Activated CD4-positive, alpha-beta T cell treated with anti-CD3 and anti-CD28 coated beads, Interleukin-2, Interleukin-4, amounts not matched to agents 100 ng/mL and 50 ng/mL, durations not matched to agents 16 hours and 8 hours (primary cell): Measurements from ENCODE around the gene MAGEA8.
"Not testable (repeated sequence)": the region's sequence is repeated elsewhere in the genome, so short reads cannot be mapped to it uniquely, and the experiment has no call there.

ENCODE experiments used
- DNase-seq: peaks from one replicate; pipeline ENCODE4 v3.0.0-alpha.2; 2020; ENCODE audit warnings: low spot score

The MAGEA8 gene

GRCh38 chrX:149881081-149881711 lies at the start of gene MAGEA8:
Gene MAGEA8 (plus strand): TSS chrX:149881183. CDS start chrX:149884273, 3,090 bp downstream.
- no peak for DNase-seq

GRCh38 chrX:149831473-149831872 lies 49.5 kb upstream of the MAGEA8 start:
- no peak for DNase-seq

GRCh38 chrX:149836728-149837127 lies 44.3 kb upstream of the MAGEA8 start:
- DNase-seq, result not testable (repeated sequence)

GRCh38 chrX:149837167-149837566 lies 43.8 kb upstream of the MAGEA8 start:
- no peak for DNase-seq

- peak; percentile 38 for DNase-seq
Observed at GRCh38 chrX:149837639-149838038, 43.3 kb upstream of the MAGEA8 start.

GRCh38 chrX:149841929-149842328 lies 39.1 kb upstream of the MAGEA8 start:
- no peak for DNase-seq

GRCh38 chrX:149845385-149845784 lies 35.6 kb upstream of the MAGEA8 start:
- DNase-seq, result no peak

GRCh38 chrX:149846789-149847188 lies 34.2 kb upstream of the MAGEA8 start:
- no peak for DNase-seq

GRCh38 chrX:149848855-149849254 lies 32.1 kb upstream of the MAGEA8 start:
- no peak for DNase-seq

GRCh38 chrX:149849787-149850186 lies 31.2 kb upstream of the MAGEA8 start:
- DNase-seq, result no peak

GRCh38 chrX:149851864-149852263 lies 29.1 kb upstream of the MAGEA8 start:
- no peak for DNase-seq

- DNase-seq, result no peak
Observed at GRCh38 chrX:149853925-149854324, 27.1 kb upstream of the MAGEA8 start.

GRCh38 chrX:149858592-149858991 lies 22.4 kb upstream of the MAGEA8 start:
- DNase-seq, result no peak

GRCh38 chrX:149860445-149860844 lies 20.5 kb upstream of the MAGEA8 start:
- no peak for DNase-seq

- no peak for DNase-seq
Observed at GRCh38 chrX:149865390-149865789, 15.6 kb upstream of the MAGEA8 start.

GRCh38 chrX:149867488-149867887 lies 13.5 kb upstream of the MAGEA8 start:
- no peak for DNase-seq

- no peak for DNase-seq
Observed at GRCh38 chrX:149870840-149871239, 10.1 kb upstream of the MAGEA8 start.

- no peak for DNase-seq
Observed at GRCh38 chrX:149871433-149871832, 9.6 kb upstream of the MAGEA8 start.

- DNase-seq, result peak; percentile 63
Observed at GRCh38 chrX:149871940-149872339, 9.0 kb upstream of the MAGEA8 start.

GRCh38 chrX:149877157-149877556 lies 3.8 kb upstream of the MAGEA8 start:
- DNase-seq, result no peak

- DNase-seq, result no peak
Observed at GRCh38 chrX:149877636-149878035, 3.3 kb upstream of the MAGEA8 start.

- not testable (repeated sequence) for DNase-seq
Observed at GRCh38 chrX:149890828-149891227, 9.8 kb downstream of the MAGEA8 start.

GRCh38 chrX:149898554-149898953 lies 17.6 kb downstream of the MAGEA8 start:
- DNase-seq, result peak; percentile 19
